K562 (cell line): ENCODE data around the gene LTBR. TPM values are rescaled to one million over a fixed set of nuclear protein-coding genes. Genes with fewer than 3 reads are reported as not detected.

Source experiments
- AFF4 ChIP-seq: sonication (generic); formaldehyde crosslinking; IDR thresholded peaks from 2 replicates; pipeline ENCODE4 v1.8.0; 2023; ENCODE audit warnings: mild to moderate bottlenecking, missing genetic modification reagents
- GMEB1 ChIP-seq: fragments of 250-450 bp; sonication (Bioruptor Pico); IDR thresholded peaks from 2 replicates; pipeline ENCODE4 v1.4.0; 2020; ENCODE audit warnings: mild to moderate bottlenecking
- GTF2B ChIP-seq: IDR thresholded peaks from 2 replicates; pipeline ENCODE4 v1.6.1; 2011; ENCODE audit not compliant: insufficient read length; ENCODE audit errors: extremely low read depth
- MBD2 ChIP-seq: sonication (generic); IDR thresholded peaks from 2 replicates; pipeline ENCODE4 v1.6.1; 2016; ENCODE audit warnings: low read depth, borderline replicate concordance
- PHF8 ChIP-seq: fragments of 200-600 bp; sonication (generic); IDR thresholded peaks from 2 replicates; pipeline ENCODE4 v1.6.1; 2012; ENCODE audit warnings: mixed run types, mild to moderate bottlenecking, inconsistent platforms, low read length, moderate library complexity, borderline replicate concordance
- PRDM10 ChIP-seq: fragments of 450-650 bp; IDR thresholded peaks from 2 replicates; pipeline ENCODE4 v1.6.1; 2018; ENCODE audit not compliant: partially characterized antibody
- RCOR1 ChIP-seq, 2 experiments: IDR thresholded peaks; 2 replicates each; pipeline ENCODE4 v1.6.1; 2012; ENCODE audit warnings: low read depth in 2 of 2, low read length in 2 of 2, borderline replicate concordance in 1 of 2, improper control_type of control experiment in 1 of 2
- RFX7 ChIP-seq: fragments of 250-450 bp; sonication (Bioruptor Pico); IDR thresholded peaks from 2 replicates; pipeline ENCODE4 v1.5.1; 2021; ENCODE audit warnings: mild to moderate bottlenecking
- SAFB2 ChIP-seq: fragments of 200-400 bp; formaldehyde crosslinking; IDR thresholded peaks from 2 replicates; pipeline ENCODE4 v1.6.1; 2018; ENCODE audit warnings: borderline replicate concordance, low read length, low read depth, moderate library complexity; ENCODE audit not compliant: severe bottlenecking
- SPI1 ChIP-seq: IDR thresholded peaks from 2 replicates; pipeline ENCODE4 v1.6.1; 2011; ENCODE audit warnings: low read depth, low read length, control low read depth, borderline replicate concordance
- U2AF1 ChIP-seq: fragments of 200-400 bp; formaldehyde crosslinking; optimal IDR thresholded peaks from 2 replicates; pipeline ENCODE3; 2017; ENCODE audit warnings: mild to moderate bottlenecking, low read depth, low read length, moderate library complexity
- ZNF280A ChIP-seq: fragments of 450-650 bp; IDR thresholded peaks from 2 replicates; pipeline ENCODE4 v1.6.1; 2018; ENCODE audit warnings: mild to moderate bottlenecking, low read depth; ENCODE audit not compliant: partially characterized antibody
- ZNF507 ChIP-seq: conservative IDR thresholded peaks from 2 replicates; pipeline ENCODE4 v1.6.1; 2017; ENCODE audit warnings: missing genetic modification characterization, missing compliant biosample characterization
- ZNF644 ChIP-seq: fragments of 200-800 bp; sonication (Bioruptor generic); IDR thresholded peaks from 2 replicates; pipeline ENCODE4 v1.6.1; 2016; ENCODE audit warnings: low read depth, missing genetic modification characterization, missing compliant biosample characterization
- polyA plus RNA-seq, 8 experiments: library from polyadenylated mRNA; depleted of rRNA in 4 of 8; stranded (reverse) in 5 of 8; unstranded in 3 of 8; fragments of >200 nt; fragmentation: Nextera tagmentation in 2 of 8; fragmentation: Illumina TruSeq in 1 of 8; extraction: Ambion mirVana in 2 of 8; extraction: Trizol in 1 of 8; gene quantifications; 2 replicates each; pipeline versions ENCODE4 v1.2.1 to v1.2.3, GENCODE V29; 2011 to 2014; ENCODE audit warnings: inconsistent platforms in 1 of 8, missing spikeins in 1 of 8
- total RNA-seq, 7 experiments: library from RNA; depleted of rRNA in 6 of 7; stranded (reverse); fragments of >200 nt in 6 of 7; fragmentation: Illumina TruSeq in 2 of 7; extraction: Trizol in 2 of 7; gene quantifications; 2 replicates each; pipeline versions ENCODE4 v1.2.1 to v1.2.3, GENCODE V29; 2011 to 2021; ENCODE audit warnings: low replicate concordance in 1 of 7

LTBR gene
- total and polyA plus RNA-seq, 9 of the 15 experiments (the other 6 are each of a cell fraction or from before 2014, with no cell fraction given) = 0.96 to 69.0 (median 35.3) TPM

- TF ChIP-seq AFF4 (CRISPR knock-in tag) = no peak
- TF ChIP-seq MBD2 = no peak
- TF ChIP-seq PHF8 = no peak
- TF ChIP-seq RFX7 (CRISPR knock-in tag) = no peak
- peak in 1 of 2 experiments; percentile 47; a peak in 1 of 4 replicates for TF ChIP-seq RCOR1 (IDR thresholded peaks at IDR 0.05; ENCODE audit: borderline replicate concordance in 1 of 2, low read depth in 2 of 2, low read length in 2 of 2)
- TF ChIP-seq PRDM10 = no peak
- TF ChIP-seq GMEB1 = no peak
- TF ChIP-seq SPI1 = no peak
- TF ChIP-seq SAFB2 = no peak
- no peak for TF ChIP-seq ZNF280A
- TF ChIP-seq ZNF644 (tag) = no peak
- TF ChIP-seq U2AF1 = no peak
- no peak for TF ChIP-seq GTF2B
- TF ChIP-seq ZNF507 (tag) = no peak
Measured at GRCh38 chr12:6423267-6424007, 39.5 kb downstream of the LTBR start (continued).
